ENCODE measurements around the gene TPPP2.

The TPPP2 gene

GRCh38 chr14:21017528-21018245 lies 12.3 kb upstream of the TPPP2 start:
- DNase-seq: no peak

- no peak for DNase-seq
Observed at GRCh38 chr14:21018286-21018685, 11.7 kb upstream of the TPPP2 start.

- no peak for DNase-seq
Observed at GRCh38 chr14:21018781-21019180, 11.2 kb upstream of the TPPP2 start.

- no peak for DNase-seq
Observed at GRCh38 chr14:21019366-21019765, 10.7 kb upstream of the TPPP2 start.

- no peak for DNase-seq
Observed at GRCh38 chr14:21020977-21021545, 9.0 kb upstream of the TPPP2 start.

- DNase-seq: no peak
Observed at GRCh38 chr14:21022686-21023085, 7.3 kb upstream of the TPPP2 start.

- no peak for DNase-seq
Observed at GRCh38 chr14:21023174-21023573, 6.8 kb upstream of the TPPP2 start.

GRCh38 chr14:21023817-21024584 lies 6.0 kb upstream of the TPPP2 start:
- no peak for DNase-seq

GRCh38 chr14:21024585-21025370 lies 5.2 kb upstream of the TPPP2 start, which contains the start of gene NDRG2:
Gene NDRG2 (minus strand): TSS chr14:21025061. CDS start chr14:21023315, 1,746 bp downstream.
- DNase-seq: no peak

- DNase-seq: no peak
Observed at GRCh38 chr14:21025371-21026273, 4.4 kb upstream of the TPPP2 start.

- DNase-seq: no peak
Observed at GRCh38 chr14:21026274-21026987, 3.6 kb upstream of the TPPP2 start.

- DNase-seq: no peak
Observed at GRCh38 chr14:21026988-21027315, 3.1 kb upstream of the TPPP2 start.

- no peak for DNase-seq
Observed at GRCh38 chr14:21030531-21030930, 514 bp downstream of the TPPP2 start.

GRCh38 chr14:21032326-21033132 lies 2.5 kb downstream of the TPPP2 start:
- DNase-seq: no peak

GRCh38 chr14:21033133-21033698 lies 3.2 kb downstream of the TPPP2 start:
- DNase-seq: no peak

- DNase-seq: no peak
Observed at GRCh38 chr14:21034707-21035106, 4.7 kb downstream of the TPPP2 start, which contains the start of gene RNASE13. Gene RNASE13 (minus strand): TSS chr14:21034807. CDS start chr14:21034288, 519 bp downstream.

GRCh38 chr14:21036751-21037150 lies 6.7 kb downstream of the TPPP2 start:
- DNase-seq: no peak

GRCh38 chr14:21037156-21037555 lies 7.1 kb downstream of the TPPP2 start:
- no peak for DNase-seq

- DNase-seq: no peak
Observed at GRCh38 chr14:21038441-21039422, 8.7 kb downstream of the TPPP2 start.
